ENCODE results near the gene UCMA.

Gene UCMA

GRCh38 chr10:13195016-13195415, 39.2 kb downstream of the UCMA start:
- no peaks in the 10 kb centered on the region for H3K79me2 ChIP-seq (ENCODE audit: low read length)
- H3K4me1 ChIP-seq (ENCODE audit: low read length) = no peaks in the 10 kb centered on the region
- H3K9me3 ChIP-seq (ENCODE audit: insufficient read depth, low read length) = no peaks in the 10 kb centered on the region
- no peak overlapping the region for H2AFZ ChIP-seq (ENCODE audit: low read depth, low read length)
- no peak overlapping the region for H3K9ac ChIP-seq (ENCODE audit: low read length)
- no peak overlapping the region for H3K4me3 ChIP-seq (ENCODE audit: low read length)
- H3K36me3 ChIP-seq (replicated peaks; ENCODE audit: low read depth, low read length) = peaks cover 15% of the 10 kb centered on the region
- no peak overlapping the region for H3K4me2 ChIP-seq (ENCODE audit: low read length)
- no peak for TF ChIP-seq EZH2phosphoT487 (IDR thresholded peaks at IDR 0.05; ENCODE audit: low read depth)
- TF ChIP-seq CTCF (IDR thresholded peaks at IDR 0.05; ENCODE audit: low read depth, low read length) = no peak
- no peaks in the 10 kb centered on the region for H4K20me1 ChIP-seq (ENCODE audit: insufficient read depth, low read length)
- H3K27me3 ChIP-seq (ENCODE audit: low read depth, low read length) = no peaks in the 10 kb centered on the region
- H3K27ac ChIP-seq (ENCODE audit: low read length) = no peak overlapping the region

GRCh38 chr10:13193637-13194036, 40.5 kb downstream of the UCMA start:
- Histone ChIP-seq H3K4me2 (ENCODE audit: low read length) (no peak overlapping the region), H3K36me3 (replicated peaks; ENCODE audit: low read depth, low read length) (peaks cover 12% of the 10 kb centered on the region), H3K27ac (ENCODE audit: low read length) (no peak overlapping the region), H2AFZ (ENCODE audit: low read depth, low read length) (no peak overlapping the region), H3K9me3 (ENCODE audit: insufficient read depth, low read length) (no peaks in the 10 kb centered on the region), H3K4me3 (ENCODE audit: low read length) (no peak overlapping the region), H3K9ac (ENCODE audit: low read length) (no peak overlapping the region), H4K20me1 (ENCODE audit: insufficient read depth, low read length) (no peaks in the 10 kb centered on the region), H3K27me3 (ENCODE audit: low read depth, low read length) (no peaks in the 10 kb centered on the region), H3K79me2 (ENCODE audit: low read length) (no peaks in the 10 kb centered on the region), H3K4me1 (ENCODE audit: low read length) (no peaks in the 10 kb centered on the region)
- TF ChIP-seq CTCF (IDR thresholded peaks at IDR 0.05; ENCODE audit: low read depth, low read length) (no peak), EZH2phosphoT487 (IDR thresholded peaks at IDR 0.05; ENCODE audit: low read depth) (no peak)

GRCh38 chr10:13191362-13191761, 42.8 kb downstream of the UCMA start:
- Histone ChIP-seq H3K9me3 (ENCODE audit: insufficient read depth, low read length) (no peaks in the 10 kb centered on the region), H3K36me3 (replicated peaks; ENCODE audit: low read depth, low read length) (peaks cover 21% of the 10 kb centered on the region), H4K20me1 (ENCODE audit: insufficient read depth, low read length) (no peaks in the 10 kb centered on the region), H3K4me2 (ENCODE audit: low read length) (no peak overlapping the region), H3K79me2 (ENCODE audit: low read length) (no peaks in the 10 kb centered on the region), H3K27ac (ENCODE audit: low read length) (no peak overlapping the region), H3K4me1 (ENCODE audit: low read length) (no peaks in the 10 kb centered on the region), H2AFZ (ENCODE audit: low read depth, low read length) (no peak overlapping the region), H3K9ac (ENCODE audit: low read length) (no peak overlapping the region), H3K4me3 (ENCODE audit: low read length) (no peak overlapping the region), H3K27me3 (ENCODE audit: low read depth, low read length) (no peaks in the 10 kb centered on the region)
- TF ChIP-seq CTCF (IDR thresholded peaks at IDR 0.05; ENCODE audit: low read depth, low read length) (no peak), EZH2phosphoT487 (IDR thresholded peaks at IDR 0.05; ENCODE audit: low read depth) (no peak)

- no peaks in the 10 kb centered on the region for H3K27me3 ChIP-seq (ENCODE audit: low read depth, low read length)
- no peaks in the 10 kb centered on the region for H3K9me3 ChIP-seq (ENCODE audit: insufficient read depth, low read length)
- no peaks in the 10 kb centered on the region for H3K4me1 ChIP-seq (ENCODE audit: low read length)
- H3K4me2 ChIP-seq (ENCODE audit: low read length) = no peak overlapping the region
- H3K27ac ChIP-seq (ENCODE audit: low read length) = no peak overlapping the region
- H3K79me2 ChIP-seq (ENCODE audit: low read length) = no peaks in the 10 kb centered on the region
- no peak overlapping the region for H3K9ac ChIP-seq (ENCODE audit: low read length)
- no peak overlapping the region for H3K4me3 ChIP-seq (ENCODE audit: low read length)
- peaks cover 26% of the 10 kb centered on the region for H3K36me3 ChIP-seq (replicated peaks; ENCODE audit: low read depth, low read length)
- no peak for TF ChIP-seq CTCF (IDR thresholded peaks at IDR 0.05; ENCODE audit: low read depth, low read length)
- TF ChIP-seq EZH2phosphoT487 (IDR thresholded peaks at IDR 0.05; ENCODE audit: low read depth) = no peak
- H2AFZ ChIP-seq (ENCODE audit: low read depth, low read length) = no peak overlapping the region
- no peaks in the 10 kb centered on the region for H4K20me1 ChIP-seq (ENCODE audit: insufficient read depth, low read length)
These were observed 43.4 kb downstream of the UCMA start for GRCh38 chr10:13190816-13191215.
